Measurements from ENCODE around the gene SRRD. TPM values are rescaled to one million over a fixed set of nuclear protein-coding genes. Genes with fewer than 3 reads are reported as not detected.

SRRD gene
- total RNA-seq, 4 donors from 2014 or later = 12.7 to 20.5 (median 15.2) TPM

GRCh38 chr22:26453216-26453615 is 30.5 kb upstream of the SRRD start:
- Histone ChIP-seq H3K36me3 (peaks cover 32 to 75% (median 72%) of the 10 kb centered on the region in 4 donors), H3K27ac (replicated peaks in 1 of 4) (no peak overlapping the region), H3K27me3 (no peaks in the 10 kb centered on the region), H3K4me1 (peaks cover 0 to 7% (median 4%) of the 10 kb centered on the region in 4 donors), H3K4me3 (no peak overlapping the region), H3K9me3 (no peaks in the 10 kb centered on the region)
- WGBS = 95% methylated on average over 9 of the region's 9 CpGs
- intact Hi-C loops (cut with DNase I) = no loop called here
- TF ChIP-seq POLR2A (IDR thresholded peaks at IDR 0.05; ENCODE audit: low read depth) = no peak
- no peak for TF ChIP-seq CTCF (IDR thresholded peaks at IDR 0.05)
- no peak for DNase-seq (ENCODE audit: extremely low spot score)

- intact Hi-C loops (cut with DNase I) = no loop called here
- no peaks in the 10 kb centered on the region for H3K9me3 ChIP-seq
- H3K27me3 ChIP-seq = no peaks in the 10 kb centered on the region
- no peak overlapping the region for H3K4me3 ChIP-seq
- peaks cover 0 to under 1% (median under 1%) of the 10 kb centered on the region in 4 donors for H3K4me1 ChIP-seq
- WGBS = 86% methylated on average over 5 of the region's 5 CpGs
- no peak overlapping the region for H3K27ac ChIP-seq (replicated peaks in 1 of 4)
- peaks cover 34 to 83% (median 77%) of the 10 kb centered on the region in 4 donors for H3K36me3 ChIP-seq
- no peak for DNase-seq (ENCODE audit: extremely low spot score)
- TF ChIP-seq EP300 (IDR thresholded peaks at IDR 0.05) (no peak), POLR2A (IDR thresholded peaks at IDR 0.05; ENCODE audit: low read depth) (no peak), CTCF (IDR thresholded peaks at IDR 0.05) (no peak), POLR2AphosphoS5 (IDR thresholded peaks at IDR 0.05) (no peak)
Measured at GRCh38 chr22:26453812-26454500, 29.7 kb upstream of the SRRD start.

- Histone ChIP-seq H3K27me3 (no peaks in the 10 kb centered on the region), H3K27ac (replicated peaks in 1 of 4) (no peak overlapping the region), H3K4me3 (no peak overlapping the region), H3K36me3 (peaks cover 30 to 87% (median 69%) of the 10 kb centered on the region in 4 donors), H3K4me1 (no peaks in the 10 kb centered on the region), H3K9me3 (no peaks in the 10 kb centered on the region)
- intact Hi-C loops (cut with DNase I) = no loop called here
- no peak for DNase-seq (ENCODE audit: extremely low spot score)
- WGBS = 94% methylated on average over 25 of the region's 26 CpGs
- no peak for TF ChIP-seq POLR2A (IDR thresholded peaks at IDR 0.05; ENCODE audit: low read depth)
- TF ChIP-seq EP300 (IDR thresholded peaks at IDR 0.05) = no peak
- TF ChIP-seq POLR2AphosphoS5 (IDR thresholded peaks at IDR 0.05) = no peak
Measured at GRCh38 chr22:26457661-26458272, 25.9 kb upstream of the SRRD start.

DNA sequence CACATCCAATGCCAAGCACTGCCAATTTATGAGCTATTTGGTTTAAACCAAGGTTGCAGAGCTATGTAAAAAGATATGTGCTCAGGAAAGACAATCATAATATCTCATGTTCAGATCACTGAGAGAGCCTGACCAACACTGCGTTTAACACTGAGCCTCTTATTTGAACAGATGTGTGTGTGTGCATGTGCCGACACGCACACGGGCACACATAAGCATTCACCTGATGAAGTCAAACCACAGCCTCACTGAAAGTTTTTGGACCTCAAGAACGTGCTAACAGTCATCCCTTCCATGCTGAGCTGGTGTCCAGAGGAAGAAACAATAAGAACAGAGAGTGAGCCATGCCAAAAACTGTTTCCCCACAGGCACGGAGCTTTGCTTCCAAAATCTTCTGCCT is 23.5 kb upstream of the SRRD start:
- Histone ChIP-seq H3K27ac (replicated peaks in 1 of 4) (no peak overlapping the region), H3K4me1 (peaks cover 0 to 11% (median 3%) of the 10 kb centered on the region in 4 donors), H3K27me3 (no peaks in the 10 kb centered on the region), H3K36me3 (peaks cover 34 to 94% (median 75%) of the 10 kb centered on the region in 4 donors), H3K9me3 (no peaks in the 10 kb centered on the region), H3K4me3 (no peak overlapping the region)
- intact Hi-C loops (cut with DNase I) = loop anchor here (2.0 to 5.0 kb wide), 2 partner anchors 61 to 98 kb away; no protein-coding TSS in a partner anchor
- WGBS = 82% methylated on average over 6 of the region's 6 CpGs
- no peak for DNase-seq (ENCODE audit: extremely low spot score)
- TF ChIP-seq POLR2A (IDR thresholded peaks at IDR 0.05; ENCODE audit: low read depth) = no peak
- no peak for TF ChIP-seq CTCF (IDR thresholded peaks at IDR 0.05)
- no peak for TF ChIP-seq EP300 (IDR thresholded peaks at IDR 0.05)
- TF ChIP-seq POLR2AphosphoS5 (IDR thresholded peaks at IDR 0.05) = no peak

DNA sequence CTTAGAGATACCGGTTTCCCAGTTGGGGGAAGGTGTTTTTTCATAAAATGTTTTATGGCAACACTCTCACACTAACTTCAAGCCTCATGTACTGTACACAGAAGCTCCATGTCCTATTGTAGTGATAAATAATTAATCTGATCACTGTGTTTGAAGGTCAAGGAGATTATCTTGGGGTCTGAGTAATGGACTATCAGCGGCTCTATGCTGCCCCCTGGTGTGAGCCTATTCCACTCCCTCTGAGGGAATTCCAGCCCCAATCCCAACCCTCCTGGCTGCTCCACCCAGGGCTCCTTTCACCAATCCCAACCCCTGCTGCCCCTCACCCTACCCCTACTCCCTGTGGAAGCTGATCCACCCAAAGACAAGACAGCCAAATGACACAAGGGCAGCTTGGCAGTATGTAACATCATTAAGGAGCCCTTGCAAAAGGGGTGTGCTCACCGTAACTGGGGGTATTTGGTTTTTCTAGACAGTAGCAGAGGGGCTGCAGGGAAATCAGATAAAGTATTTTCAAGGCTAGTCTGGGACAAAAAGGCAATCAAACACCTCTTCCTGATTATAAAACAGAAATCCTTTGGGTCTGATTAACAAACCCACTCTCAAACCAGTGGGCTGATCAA is 22.4 kb upstream of the SRRD start:
- H3K4me3 ChIP-seq = no peak overlapping the region
- H3K9me3 ChIP-seq = no peaks in the 10 kb centered on the region
- WGBS = 32% methylated on average over 3 of the region's 3 CpGs
- intact Hi-C loops (cut with DNase I) = loop anchor here (2.0 to 5.0 kb wide), 2 partner anchors 62 to 99 kb away; no protein-coding TSS in a partner anchor
- peaks cover 0 to 11% (median 3%) of the 10 kb centered on the region in 4 donors for H3K4me1 ChIP-seq
- no peaks in the 10 kb centered on the region for H3K27me3 ChIP-seq
- no peak overlapping the region for H3K27ac ChIP-seq (replicated peaks in 1 of 4)
- no peak for DNase-seq (ENCODE audit: extremely low spot score)
- peaks cover 43 to 96% (median 78%) of the 10 kb centered on the region in 4 donors for H3K36me3 ChIP-seq
- TF ChIP-seq CTCF (IDR thresholded peaks at IDR 0.05) (peak; percentile 58 to 73 (median 70)), EP300 (IDR thresholded peaks at IDR 0.05) (no peak)
